Testis (tissue), 2 donors: Measurements from ENCODE around the gene MMP27.

Experiments used
- CTCF ChIP-seq, 3 experiments: fragments of 450-650 bp in 2 of 3; fragments of 200-600 bp in 1 of 3; sonication (generic) in 1 of 3; IDR thresholded peaks; one replicate each; pipeline ENCODE4 v1.5.1; 2016 to 2019; ENCODE audit warnings: antibody characterized with exemption in 3 of 3, mild to moderate bottlenecking in 2 of 3, moderate library complexity in 1 of 3
- POLR2A ChIP-seq: fragments of 450-650 bp; IDR thresholded peaks from one replicate; pipeline ENCODE4 v1.6.1; 2017; ENCODE audit warnings: antibody characterized with exemption, mild to moderate bottlenecking, moderate library complexity

DNA sequence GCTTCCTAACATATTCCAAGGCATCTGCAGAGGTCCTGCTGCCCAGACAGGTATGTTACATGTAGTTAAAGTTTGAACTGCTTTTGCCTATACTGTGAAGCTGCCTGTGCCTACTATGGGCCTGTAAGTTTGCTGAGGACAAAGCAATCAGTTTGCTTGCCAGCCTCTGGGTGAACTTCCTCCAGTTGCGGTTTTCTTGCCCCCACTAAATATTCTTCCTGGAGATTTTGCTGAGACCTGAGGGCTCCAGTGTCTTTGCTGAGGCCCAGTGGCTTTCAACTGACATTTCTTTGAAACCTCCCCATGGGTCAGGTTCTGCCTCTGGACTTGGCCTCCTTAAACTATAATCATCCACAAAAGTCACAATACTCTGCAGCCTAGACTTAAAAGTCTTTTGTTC, 50.8 kb downstream of the MMP27 start:
- TF ChIP-seq CTCF (IDR thresholded peaks at IDR 0.05) (no peak), POLR2A (no peak)
